Astrocyte (in vitro differentiated cells and primary cell): ENCODE data around the gene CDC26. TPM values are rescaled to one million over a fixed set of nuclear protein-coding genes. Genes with fewer than 3 reads are reported as not detected.
"Not testable (repeated sequence)": the region's sequence is repeated elsewhere in the genome, so short reads cannot be mapped to it uniquely, and the experiment has no call there.

ENCODE experiments used
- DNase-seq: peaks from one replicate; pipeline ENCODE4 v3.0.0-alpha.2; 2010; ENCODE audit warnings: low read depth
- FAIRE-seq: peaks from 2 replicates; lab custom pipeline; 2011; peaks lifted over from hg19 to GRCh38; lab: Jason Lieb, UNC
- H2AFZ ChIP-seq: 2 replicates; pipeline ENCODE4 v1.6.0; 2012; ENCODE audit warnings: low read depth, low read length, inconsistent platforms
- H3K27ac ChIP-seq: 2 replicates; pipeline ENCODE4 v1.5.1; 2011; ENCODE audit warnings: low read depth, low read length, inconsistent platforms
- H3K27me3 ChIP-seq: 2 replicates; pipeline ENCODE4 v1.6.0; 2011; ENCODE audit warnings: low read length, inconsistent platforms; ENCODE audit not compliant: insufficient read depth
- H3K36me3 ChIP-seq: 2 replicates; pipeline ENCODE4 v1.5.1; 2011; ENCODE audit warnings: low read length, inconsistent platforms; ENCODE audit not compliant: insufficient read depth
- H3K4me1 ChIP-seq: 2 replicates; pipeline ENCODE4 v1.5.1; 2011; ENCODE audit warnings: low read length, inconsistent platforms; ENCODE audit not compliant: insufficient read depth
- H3K4me2 ChIP-seq: 2 replicates; pipeline ENCODE4 v1.6.0; 2012; ENCODE audit warnings: low read length, inconsistent platforms
- H3K4me3 ChIP-seq: 2 replicates; pipeline ENCODE4 v1.5.1; 2011; ENCODE audit warnings: low read depth, mild to moderate bottlenecking, low read length, inconsistent platforms; ENCODE audit not compliant: insufficient read depth
- H3K79me2 ChIP-seq: 2 replicates; pipeline ENCODE4 v1.6.0; 2012; ENCODE audit warnings: mild to moderate bottlenecking, low read length, inconsistent platforms; ENCODE audit not compliant: insufficient read depth
- H3K9ac ChIP-seq: 2 replicates; pipeline ENCODE4 v1.6.0; 2012; ENCODE audit warnings: mild to moderate bottlenecking, low read length, inconsistent platforms
- H3K9me3 ChIP-seq: 2 replicates; pipeline ENCODE4 v1.5.1; 2012; ENCODE audit warnings: low read depth, mild to moderate bottlenecking, low read length, inconsistent platforms; ENCODE audit not compliant: insufficient read depth
- H4K20me1 ChIP-seq: 2 replicates; pipeline ENCODE4 v1.6.0; 2012; ENCODE audit warnings: low read length, inconsistent platforms; ENCODE audit not compliant: insufficient read depth
- H3K27ac Mint-ChIP-seq: one replicate; pipeline ENCODE4 v1.8.0; 2021; ENCODE audit warnings: mild to moderate bottlenecking, mixed read lengths; ENCODE audit not compliant: unreplicated experiment
- H3K27me3 Mint-ChIP-seq: one replicate; pipeline ENCODE4 v1.8.0; 2021; ENCODE audit warnings: low read depth, mixed read lengths; ENCODE audit not compliant: unreplicated experiment
- H3K36me3 Mint-ChIP-seq: one replicate; pipeline ENCODE4 v1.8.0; 2021; ENCODE audit warnings: low read depth, mixed read lengths; ENCODE audit not compliant: unreplicated experiment
- H3K4me1 Mint-ChIP-seq: one replicate; pipeline ENCODE4 v1.8.0; 2021; ENCODE audit warnings: low read depth, mixed read lengths; ENCODE audit not compliant: unreplicated experiment
- H3K4me3 Mint-ChIP-seq: one replicate; pipeline ENCODE4 v1.8.0; 2021; ENCODE audit warnings: mild to moderate bottlenecking, moderate library complexity, mixed read lengths; ENCODE audit not compliant: unreplicated experiment
- H3K9me3 Mint-ChIP-seq: one replicate; pipeline ENCODE4 v1.8.0; 2021; ENCODE audit warnings: mild to moderate bottlenecking, mixed read lengths; ENCODE audit not compliant: unreplicated experiment
- EZH2 ChIP-seq: IDR thresholded peaks from 2 replicates; pipeline ENCODE4 v1.6.1; 2012; ENCODE audit warnings: mild to moderate bottlenecking, low read length, inconsistent platforms; ENCODE audit not compliant: insufficient read depth
- total RNA-seq: library from RNA; stranded (reverse); gene quantifications from 2 replicates; pipeline ENCODE4 v1.2.1, GENCODE V29; 2021
- TF ChIP-seq, protein P1 (sequence below): IDR thresholded peaks from 2 replicates; pipeline ENCODE4 v1.5.1; 2011; ENCODE audit warnings: low read depth, mild to moderate bottlenecking, inconsistent platforms, low read length, moderate library complexity; ENCODE audit not compliant: insufficient read depth

The CDC26 gene
- total RNA-seq, 1 donor from 2014 or later: 23.9 TPM

DNA sequence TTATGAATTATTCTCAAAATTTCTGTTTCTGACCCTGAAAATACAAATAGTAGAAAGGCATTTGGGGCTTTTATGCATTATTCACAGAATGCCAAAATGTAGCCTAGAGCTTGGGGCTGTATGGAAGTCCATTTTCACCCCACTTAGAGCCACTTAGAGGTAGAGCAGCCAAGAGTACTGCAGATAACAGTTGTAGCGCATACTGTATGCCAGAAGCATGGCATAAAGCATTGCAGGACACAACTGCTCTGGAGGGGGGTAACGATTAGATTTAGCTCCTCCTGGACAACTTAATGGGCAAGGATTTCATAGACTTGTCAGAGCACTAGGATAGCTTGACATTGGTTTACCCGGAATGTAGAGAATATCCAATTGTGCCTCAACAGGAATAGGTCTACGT lies 38.3 kb downstream of the CDC26 start:
- Histone ChIP-seq H3K36me3 (peaks cover 2% of the 10 kb centered on the region), H3K4me3 (no peak overlapping the region), H3K27ac (no peak overlapping the region), H3K9me3 (no peaks in the 10 kb centered on the region), H2AFZ (no peak overlapping the region), H3K27me3 (no peaks in the 10 kb centered on the region), H3K4me2 (no peak overlapping the region), H4K20me1 (peaks cover 17% of the 10 kb centered on the region), H3K9ac (no peak overlapping the region), H3K4me1 (no peaks in the 10 kb centered on the region), H3K79me2 (peaks cover 5% of the 10 kb centered on the region)
- H3K4me1 Mint-ChIP-seq: no peaks in the 10 kb centered on the region
- H3K9me3 Mint-ChIP-seq: no peaks in the 10 kb centered on the region
- no peak for TF ChIP-seq EZH2
- TF ChIP-seq, protein P1, sequence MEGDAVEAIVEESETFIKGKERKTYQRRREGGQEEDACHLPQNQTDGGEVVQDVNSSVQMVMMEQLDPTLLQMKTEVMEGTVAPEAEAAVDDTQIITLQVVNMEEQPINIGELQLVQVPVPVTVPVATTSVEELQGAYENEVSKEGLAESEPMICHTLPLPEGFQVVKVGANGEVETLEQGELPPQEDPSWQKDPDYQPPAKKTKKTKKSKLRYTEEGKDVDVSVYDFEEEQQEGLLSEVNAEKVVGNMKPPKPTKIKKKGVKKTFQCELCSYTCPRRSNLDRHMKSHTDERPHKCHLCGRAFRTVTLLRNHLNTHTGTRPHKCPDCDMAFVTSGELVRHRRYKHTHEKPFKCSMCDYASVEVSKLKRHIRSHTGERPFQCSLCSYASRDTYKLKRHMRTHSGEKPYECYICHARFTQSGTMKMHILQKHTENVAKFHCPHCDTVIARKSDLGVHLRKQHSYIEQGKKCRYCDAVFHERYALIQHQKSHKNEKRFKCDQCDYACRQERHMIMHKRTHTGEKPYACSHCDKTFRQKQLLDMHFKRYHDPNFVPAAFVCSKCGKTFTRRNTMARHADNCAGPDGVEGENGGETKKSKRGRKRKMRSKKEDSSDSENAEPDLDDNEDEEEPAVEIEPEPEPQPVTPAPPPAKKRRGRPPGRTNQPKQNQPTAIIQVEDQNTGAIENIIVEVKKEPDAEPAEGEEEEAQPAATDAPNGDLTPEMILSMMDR: no peak
- H3K27me3 Mint-ChIP-seq: no peaks in the 10 kb centered on the region
- FAIRE-seq (no peak), DNase-seq (no peak)
- H3K4me3 Mint-ChIP-seq: no peak overlapping the region
- H3K36me3 Mint-ChIP-seq: no peaks in the 10 kb centered on the region
- no peak overlapping the region for H3K27ac Mint-ChIP-seq

DNA sequence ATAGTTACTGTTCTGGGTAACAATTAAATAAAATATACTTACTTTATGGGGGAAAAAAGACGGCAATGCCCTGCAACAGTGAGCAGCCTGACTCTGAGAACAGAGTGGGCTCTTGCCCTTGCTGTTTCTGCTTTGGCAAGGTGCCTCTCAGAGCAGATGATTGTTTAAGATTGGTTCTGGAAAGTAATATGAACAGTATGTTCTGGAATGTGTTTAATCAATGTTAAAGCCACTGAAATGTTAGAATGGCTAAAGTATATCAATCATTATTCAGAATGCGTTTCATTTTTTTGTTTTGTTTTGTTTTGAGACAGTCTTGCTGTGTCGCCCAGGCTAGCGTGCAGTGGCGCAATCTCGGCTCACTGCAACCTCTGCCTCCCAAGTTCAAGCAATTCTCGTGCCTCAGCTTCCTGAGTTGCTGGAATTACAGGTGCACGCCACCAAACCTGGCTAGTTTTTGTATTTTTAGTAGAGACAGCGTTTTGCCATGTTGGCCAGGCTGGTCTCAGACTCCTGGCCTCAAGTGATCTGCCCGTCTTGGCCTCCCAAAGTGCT lies 39.6 kb downstream of the CDC26 start:
- not testable (repeated sequence) for H3K27ac Mint-ChIP-seq, H3K27me3 Mint-ChIP-seq, H3K36me3 Mint-ChIP-seq, H3K4me3 Mint-ChIP-seq, H3K79me2 ChIP-seq, H2AFZ ChIP-seq, H3K27me3 ChIP-seq, H3K4me1 ChIP-seq, H3K4me1 Mint-ChIP-seq, H3K9ac ChIP-seq, H3K4me2 ChIP-seq, H3K9me3 Mint-ChIP-seq, FAIRE-seq, H3K9me3 ChIP-seq, H3K36me3 ChIP-seq, H3K27ac ChIP-seq, H3K4me3 ChIP-seq
- peak; percentile 26 for DNase-seq
- H4K20me1 ChIP-seq: peaks cover 22% of the 10 kb centered on the region

DNA sequence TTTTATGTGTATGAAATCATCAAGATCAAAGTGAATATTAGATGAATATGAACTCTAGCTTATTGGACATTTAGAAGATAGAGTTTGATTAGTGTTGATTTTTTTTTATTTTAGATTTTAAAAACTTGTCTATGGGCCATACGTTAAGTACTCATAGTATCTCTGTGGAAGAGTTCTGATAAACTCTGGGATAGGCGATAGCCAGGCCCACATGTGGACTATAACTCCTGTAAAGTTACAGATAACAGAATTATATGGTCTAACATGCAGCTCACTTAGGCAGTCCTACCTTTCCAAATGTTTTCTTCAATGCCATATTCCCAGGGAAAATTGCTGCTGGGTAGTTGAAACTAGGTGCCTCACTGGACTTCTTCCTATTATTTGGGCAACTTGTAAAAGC lies 43.7 kb downstream of the CDC26 start:
- no peaks in the 10 kb centered on the region for H3K36me3 ChIP-seq
- DNase-seq: no peak
- no peak overlapping the region for H3K4me3 Mint-ChIP-seq
- peaks cover 23% of the 10 kb centered on the region for H4K20me1 ChIP-seq
- H3K9ac ChIP-seq: no peak overlapping the region
- no peak for FAIRE-seq
- TF ChIP-seq, protein P1: no peak
- no peak for TF ChIP-seq EZH2
- H3K79me2 ChIP-seq: peaks cover 2% of the 10 kb centered on the region
- H3K4me1 ChIP-seq: no peaks in the 10 kb centered on the region
- no peak overlapping the region for H2AFZ ChIP-seq
- H3K36me3 Mint-ChIP-seq: no peaks in the 10 kb centered on the region
- no peaks in the 10 kb centered on the region for H3K4me1 Mint-ChIP-seq
- no peak overlapping the region for H3K27ac Mint-ChIP-seq
- H3K4me3 ChIP-seq: no peak overlapping the region
- no peaks in the 10 kb centered on the region for H3K27me3 Mint-ChIP-seq
- H3K27ac ChIP-seq: no peak overlapping the region
- no peak overlapping the region for H3K4me2 ChIP-seq
- no peaks in the 10 kb centered on the region for H3K9me3 Mint-ChIP-seq
- no peaks in the 10 kb centered on the region for H3K9me3 ChIP-seq
- no peaks in the 10 kb centered on the region for H3K27me3 ChIP-seq
